WTC11 (cell line): ENCODE results near the gene WDR91. TPM values are rescaled to one million over a fixed set of nuclear protein-coding genes. Genes with fewer than 3 reads are reported as not detected.

Experiments
- ATAC-seq: fragments of 200-7000 bp; cut with Tn5 transposase; 2 replicates; pipeline ENCODE4 v1.10.0; 2021; ENCODE audit warnings: mild to moderate bottlenecking, moderate library complexity
- CTCF ChIA-PET: fragments of 300-600 bp; sonication (Branson Sonifier 250); formaldehyde crosslinking; loops from one replicate; lab custom pipeline; 2021; ENCODE audit warnings: antibody characterized with exemption; lab: Charles Lee
- POLR2A ChIA-PET: fragments of 350-600 bp; sonication (Branson Sonifier 250); formaldehyde crosslinking; loops from one replicate; lab custom pipeline; 2021; ENCODE audit warnings: antibody characterized with exemption; lab: Charles Lee
- DNase-seq: peaks from one replicate; pipeline ENCODE4 v3.0.0; 2021; ENCODE audit warnings: low spot score
- H3K27ac Mint-ChIP-seq: 2 replicates; pipeline ENCODE4 v1.8.0; 2021; ENCODE audit warnings: mixed read lengths
- H3K27me3 Mint-ChIP-seq: 2 replicates; pipeline ENCODE4 v1.8.0; 2021; ENCODE audit warnings: low read depth, mild to moderate bottlenecking, moderate library complexity, mixed read lengths
- H3K36me3 Mint-ChIP-seq: 2 replicates; pipeline ENCODE4 v1.8.0; 2021; ENCODE audit warnings: mixed read lengths
- H3K4me1 Mint-ChIP-seq: 2 replicates; pipeline ENCODE4 v1.8.0; 2022; ENCODE audit warnings: mixed read lengths
- H3K4me3 Mint-ChIP-seq: 2 replicates; pipeline ENCODE4 v1.8.0; 2021; ENCODE audit warnings: mild to moderate bottlenecking, moderate library complexity, mixed read lengths
- H3K9me3 Mint-ChIP-seq: 2 replicates; pipeline ENCODE4 v1.8.0; 2021; ENCODE audit warnings: mixed read lengths
- CTCF ChIP-seq: fragments of 200-600 bp; IDR thresholded peaks from 2 replicates; pipeline ENCODE4 v1.8.0; 2022; ENCODE audit warnings: antibody characterized with exemption
- ERG ChIP-seq: fragments of 250-450 bp; sonication (Bioruptor Pico); IDR thresholded peaks from 2 replicates; pipeline ENCODE4 v1.8.0; 2021; ENCODE audit warnings: mild to moderate bottlenecking
- GRHL2 ChIP-seq: fragments of 250-450 bp; sonication (Bioruptor Pico); IDR thresholded peaks from 2 replicates; pipeline ENCODE4 v1.8.0; 2022; ENCODE audit warnings: mild to moderate bottlenecking, moderate library complexity; ENCODE audit not compliant: insufficient replicate concordance, severe bottlenecking
- HMGA2 ChIP-seq: fragments of 250-450 bp; sonication (Bioruptor Pico); IDR thresholded peaks from 2 replicates; pipeline ENCODE4 v1.4.0; 2021; ENCODE audit warnings: mild to moderate bottlenecking, moderate library complexity
- HMGXB4 ChIP-seq: sonication (generic); formaldehyde crosslinking; IDR thresholded peaks from 2 replicates; pipeline ENCODE4 v1.8.1; 2023; ENCODE audit warnings: mild to moderate bottlenecking, moderate library complexity, missing genetic modification reagents
- MYBL2 ChIP-seq: sonication (generic); formaldehyde crosslinking; IDR thresholded peaks from 2 replicates; pipeline ENCODE4 v1.8.1; 2023; ENCODE audit warnings: mild to moderate bottlenecking, moderate library complexity, missing genetic modification reagents
- NR1H2 ChIP-seq: sonication (generic); formaldehyde crosslinking; IDR thresholded peaks from 2 replicates; pipeline ENCODE4 v1.9.0; 2021; ENCODE audit warnings: mild to moderate bottlenecking, moderate library complexity, missing genetic modification reagents
- NR2C2 ChIP-seq: sonication (generic); formaldehyde crosslinking; IDR thresholded peaks from 2 replicates; pipeline ENCODE4 v1.8.0; 2022; ENCODE audit warnings: mild to moderate bottlenecking, missing genetic modification reagents
- PRRX2 ChIP-seq: fragments of 250-450 bp; sonication (Bioruptor Pico); IDR thresholded peaks from 2 replicates; pipeline ENCODE4 v1.8.0; 2021; ENCODE audit warnings: mild to moderate bottlenecking
- SMAD3 ChIP-seq: sonication (generic); formaldehyde crosslinking; IDR thresholded peaks from 2 replicates; pipeline ENCODE4 v1.8.0; 2022; ENCODE audit warnings: missing genetic modification reagents, mild to moderate bottlenecking, borderline replicate concordance
- TCF7 ChIP-seq: sonication (generic); formaldehyde crosslinking; IDR thresholded peaks from 2 replicates; pipeline ENCODE4 v1.8.0; 2022; ENCODE audit warnings: mild to moderate bottlenecking, low read depth, missing genetic modification reagents, moderate library complexity
- TEAD4 ChIP-seq: sonication (generic); formaldehyde crosslinking; IDR thresholded peaks from 2 replicates; pipeline ENCODE4 v1.8.0; 2022; ENCODE audit warnings: mild to moderate bottlenecking, missing genetic modification reagents
- ZNF138 ChIP-seq: sonication (generic); formaldehyde crosslinking; conservative IDR thresholded peaks from 2 replicates; pipeline ENCODE4 v1.8.1; 2022; ENCODE audit warnings: mild to moderate bottlenecking, moderate library complexity, missing genetic modification reagents
- ZNF219 ChIP-seq: sonication (generic); formaldehyde crosslinking; IDR thresholded peaks from 2 replicates; pipeline ENCODE4 v1.8.0; 2023; ENCODE audit warnings: missing genetic modification reagents, mild to moderate bottlenecking, borderline replicate concordance
- ZNF532 ChIP-seq: fragments of 250-450 bp; sonication (Bioruptor Pico); IDR thresholded peaks from 2 replicates; pipeline ENCODE4 v1.9.0; 2021; ENCODE audit warnings: mild to moderate bottlenecking, borderline replicate concordance
- total RNA-seq: library from RNA; stranded (reverse); gene quantifications from 3 replicates; pipeline ENCODE4 v1.2.3, GENCODE V29; 2021
- TF ChIP-seq, protein P1 (sequence below): fragments of 250-450 bp; sonication (Bioruptor Pico); IDR thresholded peaks from 2 replicates; pipeline ENCODE4 v1.9.0; 2021; ENCODE audit warnings: moderate library complexity, mild to moderate bottlenecking, inconsistent platforms, borderline replicate concordance
- TF ChIP-seq, protein P2 (sequence below): fragments of 250-450 bp; sonication (Bioruptor Pico); IDR thresholded peaks from 2 replicates; pipeline ENCODE4 v2.1.2; 2022; ENCODE audit warnings: mild to moderate bottlenecking, moderate library complexity
- TF ChIP-seq, protein P3 (sequence below): sonication (generic); formaldehyde crosslinking; IDR thresholded peaks from 2 replicates; pipeline ENCODE4 v1.8.1; 2022; ENCODE audit warnings: mild to moderate bottlenecking, missing genetic modification reagents, moderate library complexity, borderline replicate concordance

Gene WDR91
- total RNA-seq, 1 experiment from 2014 or later, result 12.0 TPM

DNA sequence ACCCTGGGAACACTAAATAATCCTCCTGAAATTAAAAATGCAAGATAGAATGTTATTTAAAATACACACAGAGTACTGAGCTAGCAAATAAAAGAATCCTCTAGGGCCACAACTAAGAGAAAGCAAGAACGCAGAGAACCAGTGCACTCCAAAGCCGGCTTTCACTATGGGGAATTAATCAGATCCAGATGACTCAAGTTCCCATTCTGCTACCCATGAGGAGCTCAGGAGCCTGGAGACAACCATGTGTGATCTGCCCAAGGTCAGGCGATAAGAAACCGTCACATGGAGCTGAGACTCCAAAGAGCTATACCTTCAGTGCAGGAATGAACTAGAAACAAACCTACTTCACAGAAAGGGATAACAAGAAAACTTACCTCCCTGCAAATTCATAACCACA, 21.4 kb downstream of the WDR91 start:
- ChIA-PET CTCF (interaction anchor here (2.4 kb wide), 1 partner anchor 85 kb away, joined by 7 read pairs; no protein-coding TSS in a partner anchor), POLR2A (no interaction called here)
- Mint-ChIP-seq H3K9me3 (no peaks in the 10 kb centered on the region), H3K36me3 (peaks cover 35% of the 10 kb centered on the region), H3K27ac (no peak overlapping the region), H3K4me3 (no peak overlapping the region), H3K4me1 (no peaks in the 10 kb centered on the region), H3K27me3 (no peaks in the 10 kb centered on the region)
- ATAC-seq, result no peak
- TF ChIP-seq, protein P1, sequence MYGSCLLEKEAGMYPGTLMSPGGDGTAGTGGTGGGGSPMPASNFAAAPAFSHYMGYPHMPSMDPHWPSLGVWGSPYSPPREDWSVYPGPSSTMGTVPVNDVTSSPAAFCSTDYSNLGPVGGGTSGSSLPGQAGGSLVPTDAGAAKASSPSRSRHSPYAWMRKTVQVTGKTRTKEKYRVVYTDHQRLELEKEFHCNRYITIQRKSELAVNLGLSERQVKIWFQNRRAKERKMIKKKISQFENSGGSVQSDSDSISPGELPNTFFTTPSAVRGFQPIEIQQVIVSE, result no peak
- TF ChIP-seq, protein P2, sequence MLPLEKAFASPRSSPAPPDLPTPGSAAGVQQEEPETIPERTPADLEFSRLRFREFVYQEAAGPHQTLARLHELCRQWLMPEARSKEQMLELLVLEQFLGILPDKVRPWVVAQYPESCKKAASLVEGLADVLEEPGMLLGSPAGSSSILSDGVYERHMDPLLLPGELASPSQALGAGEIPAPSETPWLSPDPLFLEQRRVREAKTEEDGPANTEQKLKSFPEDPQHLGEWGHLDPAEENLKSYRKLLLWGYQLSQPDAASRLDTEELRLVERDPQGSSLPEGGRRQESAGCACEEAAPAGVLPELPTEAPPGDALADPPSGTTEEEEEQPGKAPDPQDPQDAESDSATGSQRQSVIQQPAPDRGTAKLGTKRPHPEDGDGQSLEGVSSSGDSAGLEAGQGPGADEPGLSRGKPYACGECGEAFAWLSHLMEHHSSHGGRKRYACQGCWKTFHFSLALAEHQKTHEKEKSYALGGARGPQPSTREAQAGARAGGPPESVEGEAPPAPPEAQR, result no peak
- no peak for TF ChIP-seq TEAD4 (CRISPR knock-in tag)
- no peak for TF ChIP-seq NR1H2
- TF ChIP-seq MYBL2, result no peak
- TF ChIP-seq, protein P3, sequence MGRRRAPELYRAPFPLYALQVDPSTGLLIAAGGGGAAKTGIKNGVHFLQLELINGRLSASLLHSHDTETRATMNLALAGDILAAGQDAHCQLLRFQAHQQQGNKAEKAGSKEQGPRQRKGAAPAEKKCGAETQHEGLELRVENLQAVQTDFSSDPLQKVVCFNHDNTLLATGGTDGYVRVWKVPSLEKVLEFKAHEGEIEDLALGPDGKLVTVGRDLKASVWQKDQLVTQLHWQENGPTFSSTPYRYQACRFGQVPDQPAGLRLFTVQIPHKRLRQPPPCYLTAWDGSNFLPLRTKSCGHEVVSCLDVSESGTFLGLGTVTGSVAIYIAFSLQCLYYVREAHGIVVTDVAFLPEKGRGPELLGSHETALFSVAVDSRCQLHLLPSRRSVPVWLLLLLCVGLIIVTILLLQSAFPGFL (CRISPR knock-in tag), result no peak
- no peak for TF ChIP-seq CTCF
- no peak for TF ChIP-seq PRRX2
- no peak for TF ChIP-seq TCF7 (CRISPR knock-in tag)
- DNase-seq, result no peak

GRCh38 chr7:135189221-135189662, 22.1 kb downstream of the WDR91 start:
- POLR2A ChIA-PET, result no interaction called here
- CTCF ChIA-PET, result interaction anchor here (1.4 kb wide), 1 partner anchor 18 kb away, joined by 4 read pairs; the partner anchor contains the start of gene CYREN
- Mint-ChIP-seq H3K4me1 (no peaks in the 10 kb centered on the region), H3K4me3 (no peak overlapping the region), H3K36me3 (peaks cover 37% of the 10 kb centered on the region), H3K9me3 (no peaks in the 10 kb centered on the region), H3K27me3 (no peaks in the 10 kb centered on the region), H3K27ac (no peak overlapping the region)
- ATAC-seq, result no peak
- DNase-seq, result no peak
- TF ChIP-seq ZNF532 (CRISPR knock-in tag), result no peak
- TF ChIP-seq, protein P1, result no peak
- TF ChIP-seq ZNF219 (CRISPR knock-in tag), result no peak
- TF ChIP-seq HMGXB4, result no peak
- no peak for TF ChIP-seq HMGA2 (CRISPR knock-in tag)
- TF ChIP-seq TEAD4 (CRISPR knock-in tag), result no peak
- TF ChIP-seq ZNF138 (CRISPR knock-in tag), result no peak
- no peak for TF ChIP-seq NR2C2 (CRISPR knock-in tag)
- no peak for TF ChIP-seq ERG (CRISPR knock-in tag)
- TF ChIP-seq SMAD3 (CRISPR knock-in tag), result no peak
- TF ChIP-seq GRHL2 (CRISPR knock-in tag), result no peak
